ENCODE data around the gene VSTM4. TPM values are rescaled to one million over a fixed set of nuclear protein-coding genes. Genes with fewer than 3 reads are reported as not detected.

The VSTM4 gene
- polyA plus RNA-seq, 3 donors = 14.0 to 14.3 (median 14.2) TPM

- no peak for DNase-seq (ENCODE audit: extremely low read depth in 1 of 11, low read depth in 9 of 11, low spot score in 4 of 11)
Observed at GRCh38 chr10:48965460-48965859, 149.9 kb downstream of the VSTM4 start.

Other genes starting within 250 kb of the VSTM4 start
- gene LRRC18, start 175.7 kb downstream of the VSTM4 start, polyA plus RNA-seq (ENCODE audit: insufficient read length in 3 of 3) = under 1 TPM in 2 of 3 donors, not detected in 1; 0.16 to 0.24 TPM
- gene FAM170B, start 18.5 kb upstream of the VSTM4 start, polyA plus RNA-seq (ENCODE audit: insufficient read length in 3 of 3) = not detected
- gene TMEM273, start 72.9 kb upstream of the VSTM4 start, polyA plus RNA-seq (ENCODE audit: insufficient read length in 3 of 3) = 1 to 10 TPM; 2.1 to 3.1 (median 2.7) TPM
- gene C10orf71, start 183.6 kb upstream of the VSTM4 start, polyA plus RNA-seq (ENCODE audit: insufficient read length in 3 of 3) = under 1 TPM; 0.06 to 0.13 (median 0.09) TPM

All from renal cortex interstitium (tissue), 11 donors.